K562 (cell line): Measurements from ENCODE around the gene SERF2. TPM values are rescaled to one million over a fixed set of nuclear protein-coding genes. Genes with fewer than 3 reads are reported as not detected.
A peak's percentile ranks its signal among the peaks of the same experiment; 100 is the strongest.

Experiments used
- ARID4B ChIP-seq: sonication (generic); formaldehyde crosslinking; IDR thresholded peaks from 2 replicates; pipeline ENCODE4 v1.8.0; 2022; ENCODE audit warnings: mild to moderate bottlenecking, missing genetic modification reagents
- CGGBP1 ChIP-seq: fragments of 250-450 bp; sonication (Bioruptor Pico); IDR thresholded peaks from 2 replicates; pipeline ENCODE4 v1.9.0; 2021; ENCODE audit warnings: mild to moderate bottlenecking
- CTBP1 ChIP-seq: fragments of 450-650 bp; IDR thresholded peaks from 2 replicates; pipeline ENCODE4 v1.6.1; 2016; ENCODE audit warnings: borderline replicate concordance
- E2F3 ChIP-seq: fragments of 250-450 bp; sonication (Bioruptor Pico); IDR thresholded peaks from 2 replicates; pipeline ENCODE4 v1.4.0; 2020; ENCODE audit warnings: mild to moderate bottlenecking
- FOXK1 ChIP-seq: sonication (generic); formaldehyde crosslinking; IDR thresholded peaks from 2 replicates; pipeline ENCODE4 v1.8.0; 2022; ENCODE audit warnings: missing genetic modification reagents, mild to moderate bottlenecking, borderline replicate concordance
- POLR2H ChIP-seq: IDR thresholded peaks from 2 replicates; pipeline ENCODE4 v1.6.1; 2016; ENCODE audit warnings: missing genetic modification characterization, low read depth, mild to moderate bottlenecking, control low read depth, missing compliant biosample characterization, moderate library complexity
- RFX1 ChIP-seq: fragments of 450-650 bp; IDR thresholded peaks from 2 replicates; pipeline ENCODE4 v1.6.1; 2016; ENCODE audit warnings: mild to moderate bottlenecking, moderate library complexity
- TAF15 ChIP-seq: fragments of 200-400 bp; formaldehyde crosslinking; IDR thresholded peaks from 2 replicates; pipeline ENCODE4 v1.6.1; 2017; ENCODE audit warnings: mild to moderate bottlenecking, low read depth, low read length, moderate library complexity
- TEAD1 ChIP-seq, 2 experiments: fragments of 450-650 bp in 1 of 2; sonication (generic) in 1 of 2; formaldehyde crosslinking; IDR thresholded peaks; 2 replicates each; pipeline versions ENCODE4 v1.4.0 to v1.8.0; 2020 to 2022; ENCODE audit warnings: mild to moderate bottlenecking in 2 of 2, missing genetic modification reagents in 1 of 2
- TEAD2 ChIP-seq: fragments of 450-650 bp; IDR thresholded peaks from 2 replicates; pipeline ENCODE4 v1.6.1; 2016; ENCODE audit warnings: missing genetic modification characterization, control low read depth, missing compliant biosample characterization
- TRIM28 ChIP-seq: fragments of 450-650 bp; IDR thresholded peaks from 2 replicates; pipeline ENCODE4 v1.6.1; 2017
- ZBTB12 ChIP-seq: fragments of 250-450 bp; sonication (Bioruptor Pico); IDR thresholded peaks from 2 replicates; pipeline ENCODE4 v1.4.0; 2020
- ZEB2 ChIP-seq: fragments of 450-650 bp; IDR thresholded peaks from 2 replicates; pipeline ENCODE4 v1.6.1; 2016
- ZKSCAN1 ChIP-seq: fragments of 150-350 bp; IDR thresholded peaks from 2 replicates; pipeline ENCODE4 v1.6.1; 2016; ENCODE audit warnings: low read depth, low read length
- ZNF584 ChIP-seq: fragments of 200-800 bp; sonication (Bioruptor generic); IDR thresholded peaks from 2 replicates; pipeline ENCODE4 v1.6.1; 2016; ENCODE audit warnings: low read depth, mild to moderate bottlenecking, missing genetic modification characterization, missing compliant biosample characterization
- polyA plus RNA-seq, 8 experiments: library from polyadenylated mRNA; depleted of rRNA in 4 of 8; stranded (reverse) in 5 of 8; unstranded in 3 of 8; fragments of >200 nt; fragmentation: Nextera tagmentation in 2 of 8; fragmentation: Illumina TruSeq in 1 of 8; extraction: Ambion mirVana in 2 of 8; extraction: Trizol in 1 of 8; gene quantifications; 2 replicates each; pipeline versions ENCODE4 v1.2.1 to v1.2.3, GENCODE V29; 2011 to 2014; ENCODE audit warnings: inconsistent platforms in 1 of 8, missing spikeins in 1 of 8
- total RNA-seq, 7 experiments: library from RNA; depleted of rRNA in 6 of 7; stranded (reverse); fragments of >200 nt in 6 of 7; fragmentation: Illumina TruSeq in 2 of 7; extraction: Trizol in 2 of 7; gene quantifications; 2 replicates each; pipeline versions ENCODE4 v1.2.1 to v1.2.3, GENCODE V29; 2011 to 2021; ENCODE audit warnings: low replicate concordance in 1 of 7
- TF ChIP-seq, protein P1 (sequence below): fragments of 450-650 bp; formaldehyde crosslinking; IDR thresholded peaks from 2 replicates; pipeline ENCODE4 v1.4.0; 2020; ENCODE audit warnings: mild to moderate bottlenecking, moderate library complexity
- TF ChIP-seq, protein P2 (sequence below): fragments of 250-450 bp; sonication (Bioruptor Pico); IDR thresholded peaks from 2 replicates; pipeline ENCODE4 v1.8.0; 2021; ENCODE audit warnings: moderate library complexity, mild to moderate bottlenecking, inconsistent platforms
- TF ChIP-seq, protein P3 (sequence below): fragments of 450-650 bp; formaldehyde crosslinking; IDR thresholded peaks from 2 replicates; pipeline ENCODE4 v1.4.0; 2022; ENCODE audit warnings: mild to moderate bottlenecking, moderate library complexity

The SERF2 gene
- total and polyA plus RNA-seq, 9 of the 15 experiments (the other 6 are each of a cell fraction or from before 2014, with no cell fraction given), result 497 to 3,360 (median 867) TPM

DNA sequence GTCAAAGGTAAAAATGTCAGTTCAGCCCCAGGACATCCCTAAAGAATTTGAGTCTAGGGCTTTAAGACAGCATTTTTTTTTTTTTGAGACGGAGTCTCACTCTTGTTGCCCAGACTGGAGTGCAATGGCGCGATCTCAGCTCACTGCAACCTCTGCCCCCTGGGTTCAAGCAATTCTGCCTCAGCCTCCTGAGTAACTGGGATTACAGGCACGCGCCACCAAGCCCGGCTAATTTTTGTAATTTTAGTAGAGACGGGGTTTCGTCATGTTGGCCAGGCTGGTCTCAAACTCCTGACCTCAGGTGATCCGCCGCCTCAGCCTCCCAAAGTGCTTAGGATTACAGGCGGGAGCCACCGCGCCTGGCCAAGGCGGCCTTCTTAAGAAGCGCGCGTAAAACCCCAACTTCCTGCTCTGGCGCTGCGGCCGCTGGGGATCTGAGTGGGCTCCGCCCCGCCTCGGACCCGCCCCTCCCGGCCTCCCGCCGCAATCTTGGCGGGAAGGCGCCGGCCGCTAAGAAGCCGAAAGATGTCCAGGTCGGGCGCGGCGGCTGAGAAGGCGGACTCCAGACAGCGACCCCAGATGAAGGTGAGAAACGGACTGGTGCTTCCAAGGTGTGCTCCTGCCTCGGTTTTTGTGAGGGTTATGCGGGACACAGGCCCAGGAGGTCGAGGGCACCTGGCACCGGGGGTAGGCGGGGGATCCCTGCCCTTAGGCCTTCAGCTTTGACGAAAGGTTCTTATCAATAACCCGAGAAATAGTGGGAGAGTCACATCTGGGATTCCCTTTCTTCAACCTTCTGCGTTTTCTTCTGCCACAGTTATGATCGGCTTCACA lies 34.6 kb downstream of the SERF2 start, which contains the start of gene WDR76 (continued):
- TF ChIP-seq, protein P1, sequence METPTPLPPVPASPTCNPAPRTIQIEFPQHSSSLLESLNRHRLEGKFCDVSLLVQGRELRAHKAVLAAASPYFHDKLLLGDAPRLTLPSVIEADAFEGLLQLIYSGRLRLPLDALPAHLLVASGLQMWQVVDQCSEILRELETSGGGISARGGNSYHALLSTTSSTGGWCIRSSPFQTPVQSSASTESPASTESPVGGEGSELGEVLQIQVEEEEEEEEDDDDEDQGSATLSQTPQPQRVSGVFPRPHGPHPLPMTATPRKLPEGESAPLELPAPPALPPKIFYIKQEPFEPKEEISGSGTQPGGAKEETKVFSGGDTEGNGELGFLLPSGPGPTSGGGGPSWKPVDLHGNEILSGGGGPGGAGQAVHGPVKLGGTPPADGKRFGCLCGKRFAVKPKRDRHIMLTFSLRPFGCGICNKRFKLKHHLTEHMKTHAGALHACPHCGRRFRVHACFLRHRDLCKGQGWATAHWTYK, result no peak
- TF ChIP-seq, protein P2, sequence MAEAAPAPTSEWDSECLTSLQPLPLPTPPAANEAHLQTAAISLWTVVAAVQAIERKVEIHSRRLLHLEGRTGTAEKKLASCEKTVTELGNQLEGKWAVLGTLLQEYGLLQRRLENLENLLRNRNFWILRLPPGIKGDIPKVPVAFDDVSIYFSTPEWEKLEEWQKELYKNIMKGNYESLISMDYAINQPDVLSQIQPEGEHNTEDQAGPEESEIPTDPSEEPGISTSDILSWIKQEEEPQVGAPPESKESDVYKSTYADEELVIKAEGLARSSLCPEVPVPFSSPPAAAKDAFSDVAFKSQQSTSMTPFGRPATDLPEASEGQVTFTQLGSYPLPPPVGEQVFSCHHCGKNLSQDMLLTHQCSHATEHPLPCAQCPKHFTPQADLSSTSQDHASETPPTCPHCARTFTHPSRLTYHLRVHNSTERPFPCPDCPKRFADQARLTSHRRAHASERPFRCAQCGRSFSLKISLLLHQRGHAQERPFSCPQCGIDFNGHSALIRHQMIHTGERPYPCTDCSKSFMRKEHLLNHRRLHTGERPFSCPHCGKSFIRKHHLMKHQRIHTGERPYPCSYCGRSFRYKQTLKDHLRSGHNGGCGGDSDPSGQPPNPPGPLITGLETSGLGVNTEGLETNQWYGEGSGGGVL, result no peak
- TF ChIP-seq E2F3 (CRISPR knock-in tag), result peak; percentile 98
- peak; percentile 84 for TF ChIP-seq CTBP1
- TF ChIP-seq ZBTB12 (CRISPR knock-in tag), result no peak
- no peak for TF ChIP-seq TEAD2 (tag)
- peak in 1 of 2 experiments; percentile 64; a peak in 1 of 4 replicates for TF ChIP-seq TEAD1 (CRISPR knock-in tag; IDR thresholded peaks at IDR 0.05)
- TF ChIP-seq TAF15, result no peak
- peak; percentile 86 for TF ChIP-seq TRIM28
- TF ChIP-seq FOXK1 (CRISPR knock-in tag), result peak; percentile 83
- no peak for TF ChIP-seq RFX1
- TF ChIP-seq CGGBP1 (CRISPR knock-in tag), result 0 out of 2 replicates have a peak, but pooled peaks have one; percentile 34
- TF ChIP-seq ZEB2, result no peak
- TF ChIP-seq ZKSCAN1, result no peak
- TF ChIP-seq ZNF584 (CRISPR knock-in tag), result no peak
- TF ChIP-seq ARID4B (CRISPR knock-in tag), result peak; percentile 55; the same call in 1 of the 2 replicates
- TF ChIP-seq, protein P3, sequence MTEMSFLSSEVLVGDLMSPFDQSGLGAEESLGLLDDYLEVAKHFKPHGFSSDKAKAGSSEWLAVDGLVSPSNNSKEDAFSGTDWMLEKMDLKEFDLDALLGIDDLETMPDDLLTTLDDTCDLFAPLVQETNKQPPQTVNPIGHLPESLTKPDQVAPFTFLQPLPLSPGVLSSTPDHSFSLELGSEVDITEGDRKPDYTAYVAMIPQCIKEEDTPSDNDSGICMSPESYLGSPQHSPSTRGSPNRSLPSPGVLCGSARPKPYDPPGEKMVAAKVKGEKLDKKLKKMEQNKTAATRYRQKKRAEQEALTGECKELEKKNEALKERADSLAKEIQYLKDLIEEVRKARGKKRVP (CRISPR knock-in tag), result no peak
- peak; percentile 84 for TF ChIP-seq POLR2H (tag)
